CD4-positive, alpha-beta T cell treated with Interleukin-12 subunit alpha and Interleukin-12 subunit beta, for 1 hour (primary cell): ENCODE results near the gene ADAMTS8.

Experiments
- DNase-seq: peaks from one replicate; pipeline ENCODE4 v3.0.0-alpha.2; 2020

The ADAMTS8 gene

GRCh38 chr11:130462101-130462885 lies 33.9 kb upstream of the ADAMTS8 start:
- DNase-seq: no peak

GRCh38 chr11:130459521-130459920 lies 31.1 kb upstream of the ADAMTS8 start:
- DNase-seq: no peak

GRCh38 chr11:130458410-130458729 lies 30.0 kb upstream of the ADAMTS8 start:
- no peak for DNase-seq

GRCh38 chr11:130457623-130458409 lies 29.4 kb upstream of the ADAMTS8 start:
- no peak for DNase-seq

- no peak for DNase-seq
Observed at GRCh38 chr11:130456286-130456685, 27.9 kb upstream of the ADAMTS8 start.

- no peak for DNase-seq
Observed at GRCh38 chr11:130455483-130456127, 27.2 kb upstream of the ADAMTS8 start.

- no peak for DNase-seq
Observed at GRCh38 chr11:130454491-130455252, 26.3 kb upstream of the ADAMTS8 start.

GRCh38 chr11:130452940-130453339 lies 24.5 kb upstream of the ADAMTS8 start:
- no peak for DNase-seq

- no peak for DNase-seq
Observed at GRCh38 chr11:130452176-130452575, 23.8 kb upstream of the ADAMTS8 start.

GRCh38 chr11:130451231-130452019 lies 23.0 kb upstream of the ADAMTS8 start:
- no peak for DNase-seq

GRCh38 chr11:130449996-130450769 lies 21.8 kb upstream of the ADAMTS8 start:
- DNase-seq: no peak

GRCh38 chr11:130449310-130449990 lies 21.0 kb upstream of the ADAMTS8 start:
- DNase-seq: no peak

- peak; percentile 4 for DNase-seq
Observed at GRCh38 chr11:130448416-130449309, 20.3 kb upstream of the ADAMTS8 start, which contains the start of gene ADAMTS15. ADAMTS15 (plus strand) TSS chr11:130448645; CDS start chr11:130448974, 329 bp downstream.

GRCh38 chr11:130448039-130448415 lies 19.6 kb upstream of the ADAMTS8 start:
- DNase-seq: no peak

- no peak for DNase-seq
Observed at GRCh38 chr11:130445788-130446187, 17.4 kb upstream of the ADAMTS8 start.

- no peak for DNase-seq
Observed at GRCh38 chr11:130442737-130443136, 14.3 kb upstream of the ADAMTS8 start.

GRCh38 chr11:130441719-130442118 lies 13.3 kb upstream of the ADAMTS8 start:
- no peak for DNase-seq

GRCh38 chr11:130439876-130440275 lies 11.5 kb upstream of the ADAMTS8 start:
- no peak for DNase-seq

GRCh38 chr11:130439160-130439519 lies 10.7 kb upstream of the ADAMTS8 start:
- DNase-seq: peak; percentile 8
